ENCODE results near the gene LDB3. TPM values are rescaled to one million over a fixed set of nuclear protein-coding genes. Genes with fewer than 3 reads are reported as not detected.

Gene LDB3
- polyA plus RNA-seq, 1 experiment: 0.83 TPM

DNA sequence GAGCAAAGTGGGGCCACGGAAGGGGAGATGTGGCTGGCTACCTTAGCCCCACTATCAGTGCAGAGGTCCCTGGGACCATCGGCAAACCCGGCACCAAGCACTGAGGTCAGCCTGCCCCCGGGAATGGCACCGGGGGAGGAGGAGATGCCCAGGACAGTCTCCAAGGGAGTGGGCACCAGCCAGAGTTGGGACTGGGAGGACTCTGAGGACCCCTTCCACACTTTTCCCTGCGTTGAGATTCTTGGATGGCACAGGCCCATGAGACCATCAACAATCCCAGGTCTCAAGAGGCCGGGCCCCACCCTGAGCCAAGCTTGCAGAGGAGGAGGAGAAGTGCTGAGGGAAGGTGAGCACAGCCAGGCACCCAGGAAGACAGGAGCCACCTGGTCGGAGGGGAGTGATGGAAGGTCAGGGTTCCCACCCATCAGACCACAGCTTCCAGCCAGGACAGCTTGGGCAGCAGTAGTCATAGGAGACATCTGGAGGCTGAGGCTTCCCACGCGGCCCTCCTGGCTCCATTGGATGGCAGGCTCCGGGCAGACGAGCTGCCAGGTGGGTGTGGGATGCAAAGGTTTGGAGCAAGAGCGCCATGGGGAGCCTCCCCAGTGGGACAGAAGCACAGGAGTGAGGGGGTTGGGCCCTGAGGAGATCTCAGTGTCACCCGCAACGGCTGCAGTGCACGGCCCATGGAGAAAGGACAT, 16.5 kb upstream of the LDB3 start:
- Histone ChIP-seq H3K4me3 (ENCODE audit: low read depth, low read length) (no peak overlapping the region), H3K36me3 (ENCODE audit: control insufficient read depth, insufficient read depth, low read length) (no peaks in the 10 kb centered on the region), H3K27me3 (ENCODE audit: control insufficient read depth, insufficient read depth, low read length) (no peaks in the 10 kb centered on the region)
- DNase-seq (ENCODE audit: low read depth): no peak
- ChIA-PET POLR2A (no interaction called here), CTCF (interaction anchor here (0.8 to 1.7 kb wide), 4 partner anchors 9 to 20 kb away, joined by 3 to 7 read pairs (median 4); no protein-coding TSS in a partner anchor)
- TF ChIP-seq, protein P1, sequence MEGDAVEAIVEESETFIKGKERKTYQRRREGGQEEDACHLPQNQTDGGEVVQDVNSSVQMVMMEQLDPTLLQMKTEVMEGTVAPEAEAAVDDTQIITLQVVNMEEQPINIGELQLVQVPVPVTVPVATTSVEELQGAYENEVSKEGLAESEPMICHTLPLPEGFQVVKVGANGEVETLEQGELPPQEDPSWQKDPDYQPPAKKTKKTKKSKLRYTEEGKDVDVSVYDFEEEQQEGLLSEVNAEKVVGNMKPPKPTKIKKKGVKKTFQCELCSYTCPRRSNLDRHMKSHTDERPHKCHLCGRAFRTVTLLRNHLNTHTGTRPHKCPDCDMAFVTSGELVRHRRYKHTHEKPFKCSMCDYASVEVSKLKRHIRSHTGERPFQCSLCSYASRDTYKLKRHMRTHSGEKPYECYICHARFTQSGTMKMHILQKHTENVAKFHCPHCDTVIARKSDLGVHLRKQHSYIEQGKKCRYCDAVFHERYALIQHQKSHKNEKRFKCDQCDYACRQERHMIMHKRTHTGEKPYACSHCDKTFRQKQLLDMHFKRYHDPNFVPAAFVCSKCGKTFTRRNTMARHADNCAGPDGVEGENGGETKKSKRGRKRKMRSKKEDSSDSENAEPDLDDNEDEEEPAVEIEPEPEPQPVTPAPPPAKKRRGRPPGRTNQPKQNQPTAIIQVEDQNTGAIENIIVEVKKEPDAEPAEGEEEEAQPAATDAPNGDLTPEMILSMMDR (IDR thresholded peaks at IDR 0.05; ENCODE audit: insufficient read depth, low read depth, low read length): no peak

DNA sequence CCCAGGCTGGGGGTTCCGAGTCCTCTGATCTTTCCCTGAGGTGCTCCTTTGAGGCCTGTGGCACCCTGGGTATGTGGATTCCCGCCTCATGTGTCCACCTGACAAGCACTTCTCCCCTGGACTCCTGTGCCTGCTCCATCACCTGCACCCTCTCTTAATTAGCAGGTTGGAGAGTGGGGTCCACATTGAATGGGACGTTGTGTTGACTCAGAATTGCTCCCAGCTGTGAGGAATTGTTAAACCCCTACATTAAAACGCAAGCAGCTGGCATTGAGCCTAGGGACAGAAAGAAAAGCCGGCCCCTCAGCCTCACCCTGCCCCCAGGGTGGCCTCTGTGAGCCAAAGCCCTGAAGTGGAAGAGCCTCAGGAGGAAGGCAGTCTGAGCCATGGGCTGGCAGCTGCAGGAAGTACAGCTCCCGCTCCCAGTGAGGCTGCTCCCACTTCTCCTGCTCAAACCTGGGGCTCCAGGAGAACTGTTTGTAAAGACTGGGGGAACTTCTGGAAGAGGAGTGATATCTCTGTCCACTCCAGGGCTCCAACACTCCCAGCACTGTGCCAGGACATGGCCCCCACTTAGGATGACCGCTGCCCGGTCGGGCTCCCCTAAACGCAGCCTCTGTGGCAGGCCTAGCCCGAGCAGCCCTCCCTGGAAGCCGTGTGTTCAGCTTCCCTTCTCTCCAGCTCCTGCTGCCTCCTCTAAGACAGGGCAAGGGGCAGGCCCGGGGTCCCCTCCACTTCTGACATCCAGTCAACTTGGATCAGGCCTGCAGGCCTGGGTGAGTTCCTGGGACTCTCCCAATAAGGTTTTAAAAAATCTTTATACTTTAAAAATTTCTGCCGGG, 15.7 kb upstream of the LDB3 start:
- CTCF ChIA-PET: interaction anchor here (0.7 to 1.7 kb wide), 5 partner anchors 9 to 35 kb away, joined by 3 to 7 read pairs (median 3); no protein-coding TSS in a partner anchor
- H3K36me3 ChIP-seq (ENCODE audit: control insufficient read depth, insufficient read depth, low read length): no peaks in the 10 kb centered on the region
- TF ChIP-seq, protein P1 (IDR thresholded peaks at IDR 0.05; ENCODE audit: insufficient read depth, low read depth, low read length): no peak
- no peak overlapping the region for H3K4me3 ChIP-seq (ENCODE audit: low read depth, low read length)
- POLR2A ChIA-PET: no interaction called here
- no peak for DNase-seq (ENCODE audit: low read depth)
- no peaks in the 10 kb centered on the region for H3K27me3 ChIP-seq (ENCODE audit: control insufficient read depth, insufficient read depth, low read length)

DNA sequence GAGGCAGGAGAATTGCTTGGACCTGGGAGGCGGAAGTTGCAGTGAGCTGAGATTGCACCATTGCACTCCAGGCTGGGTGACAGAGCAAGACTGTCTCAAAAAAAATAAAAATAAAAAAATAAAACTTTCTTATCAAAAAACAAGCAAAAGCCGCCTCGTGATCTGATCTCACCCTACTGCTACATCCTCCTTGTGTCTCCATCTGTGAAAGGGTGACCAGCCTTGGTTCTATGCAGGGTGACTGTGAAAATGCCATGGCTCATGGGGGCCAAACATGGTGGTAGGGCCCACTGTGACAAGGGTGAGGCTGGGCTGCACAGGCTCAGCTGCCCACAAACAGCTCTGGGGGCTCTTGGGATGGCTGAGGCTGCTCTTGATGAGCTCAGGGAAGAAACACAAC, 14.9 kb upstream of the LDB3 start:
- Histone ChIP-seq H3K4me3 (ENCODE audit: low read depth, low read length) (no peak overlapping the region), H3K27me3 (ENCODE audit: control insufficient read depth, insufficient read depth, low read length) (no peaks in the 10 kb centered on the region), H3K36me3 (ENCODE audit: control insufficient read depth, insufficient read depth, low read length) (no peaks in the 10 kb centered on the region)
- ChIA-PET CTCF (interaction anchor here (1.0 to 1.7 kb wide), 2 partner anchors 10 to 31 kb away, joined by 3 to 4 read pairs; no protein-coding TSS in a partner anchor), POLR2A (no interaction called here)
- TF ChIP-seq, protein P1 (IDR thresholded peaks at IDR 0.05; ENCODE audit: insufficient read depth, low read depth, low read length): no peak
- no peak for DNase-seq (ENCODE audit: low read depth)

DNA sequence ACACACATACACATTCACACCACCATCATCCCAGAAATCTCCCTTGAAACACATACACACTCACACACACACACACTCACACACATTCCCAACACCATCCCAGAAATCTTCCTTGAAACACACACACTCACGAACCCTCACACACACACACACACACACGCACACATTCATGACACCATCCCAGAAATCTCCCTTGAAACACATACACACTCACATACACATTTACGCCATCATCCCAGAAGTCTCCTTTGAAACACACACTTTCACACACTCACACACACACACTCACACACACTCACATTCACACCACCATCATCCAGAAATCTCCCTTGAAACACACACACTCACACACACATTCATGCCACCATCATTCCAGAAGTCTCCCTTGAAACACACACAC, 14.3 kb upstream of the LDB3 start:
- POLR2A ChIA-PET: no interaction called here
- H3K36me3 ChIP-seq (ENCODE audit: control insufficient read depth, insufficient read depth, low read length): no peaks in the 10 kb centered on the region

More for the DNA sequence above, 14.3 kb upstream of the LDB3 start:
- TF ChIP-seq, protein P1 (IDR thresholded peaks at IDR 0.05; ENCODE audit: insufficient read depth, low read depth, low read length): no peak
- Histone ChIP-seq H3K4me3 (ENCODE audit: low read depth, low read length) (no peak overlapping the region), H3K27me3 (ENCODE audit: control insufficient read depth, insufficient read depth, low read length) (no peaks in the 10 kb centered on the region)
- CTCF ChIA-PET: no interaction called here
- no peak for DNase-seq (ENCODE audit: low read depth)

Data from BJ (cell line).